ENCODE results near the gene OBSL1. TPM values are rescaled to one million over a fixed set of nuclear protein-coding genes. Genes with fewer than 3 reads are reported as not detected.

Gene OBSL1
- total RNA-seq, 2 donors from 2014 or later: 119 to 185 TPM

DNA sequence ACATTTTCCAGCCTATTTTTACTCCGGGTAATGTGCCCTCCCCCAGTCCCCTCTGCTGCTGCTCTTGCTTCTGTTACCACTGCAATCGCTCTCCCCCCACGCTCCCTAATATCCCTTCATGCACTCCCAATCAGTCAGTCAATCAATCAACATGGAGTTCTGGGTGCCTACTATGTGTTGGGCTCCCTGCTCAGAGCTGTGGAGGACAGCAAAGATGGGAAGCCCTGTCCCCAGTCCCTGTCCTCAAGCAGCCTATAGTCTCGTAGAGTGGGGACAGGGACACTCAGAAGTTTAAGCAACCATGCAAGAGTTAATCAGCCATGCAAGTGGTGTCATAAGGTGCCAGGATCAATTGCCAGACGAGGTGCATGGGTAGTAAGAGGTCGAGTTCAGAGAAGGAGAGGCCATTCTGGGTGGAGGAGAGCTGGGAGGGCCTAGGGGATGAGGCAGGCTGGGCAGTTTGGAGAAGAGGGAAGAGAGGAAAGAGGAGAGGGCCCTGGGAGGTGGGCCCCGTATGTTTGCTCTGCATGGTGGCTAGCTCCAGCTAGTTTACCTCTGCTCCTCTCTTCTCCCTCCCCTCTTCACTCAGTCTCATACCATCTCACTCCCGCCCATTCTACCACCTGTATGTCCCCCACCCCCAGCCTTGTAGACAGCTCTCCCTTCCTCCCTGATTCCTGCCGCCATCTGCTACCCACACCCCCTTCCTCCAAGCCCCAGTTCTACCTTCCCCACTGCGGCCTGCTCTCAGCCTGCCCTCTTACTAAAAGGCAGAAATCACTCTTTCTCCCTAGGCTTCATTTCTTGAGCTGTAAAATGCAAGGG, 53.2 kb downstream of the OBSL1 start:
- 48 to 62% methylated on average over 10 of the region's 10 CpGs for WGBS, 2 donors
- H3K27me3 ChIP-seq: peaks cover 0 to 15% of the 10 kb centered on the region in 2 donors
- no peaks in the 10 kb centered on the region for H3K9me3 ChIP-seq
- intact Hi-C loops (cut with DNase I): no loop called here
- no peak overlapping the region for H3K4me3 ChIP-seq
- no peaks in the 10 kb centered on the region for H3K36me3 ChIP-seq (replicated peaks in 1 of 2; ENCODE audit: insufficient read depth in 1 of 2, low read depth in 2 of 2)
- ATAC-seq (no peak), DNase-seq (no peak)
- peaks cover 14% of the 10 kb centered on the region for H3K4me1 ChIP-seq
- TF ChIP-seq, protein P1, sequence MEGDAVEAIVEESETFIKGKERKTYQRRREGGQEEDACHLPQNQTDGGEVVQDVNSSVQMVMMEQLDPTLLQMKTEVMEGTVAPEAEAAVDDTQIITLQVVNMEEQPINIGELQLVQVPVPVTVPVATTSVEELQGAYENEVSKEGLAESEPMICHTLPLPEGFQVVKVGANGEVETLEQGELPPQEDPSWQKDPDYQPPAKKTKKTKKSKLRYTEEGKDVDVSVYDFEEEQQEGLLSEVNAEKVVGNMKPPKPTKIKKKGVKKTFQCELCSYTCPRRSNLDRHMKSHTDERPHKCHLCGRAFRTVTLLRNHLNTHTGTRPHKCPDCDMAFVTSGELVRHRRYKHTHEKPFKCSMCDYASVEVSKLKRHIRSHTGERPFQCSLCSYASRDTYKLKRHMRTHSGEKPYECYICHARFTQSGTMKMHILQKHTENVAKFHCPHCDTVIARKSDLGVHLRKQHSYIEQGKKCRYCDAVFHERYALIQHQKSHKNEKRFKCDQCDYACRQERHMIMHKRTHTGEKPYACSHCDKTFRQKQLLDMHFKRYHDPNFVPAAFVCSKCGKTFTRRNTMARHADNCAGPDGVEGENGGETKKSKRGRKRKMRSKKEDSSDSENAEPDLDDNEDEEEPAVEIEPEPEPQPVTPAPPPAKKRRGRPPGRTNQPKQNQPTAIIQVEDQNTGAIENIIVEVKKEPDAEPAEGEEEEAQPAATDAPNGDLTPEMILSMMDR (IDR thresholded peaks at IDR 0.05): no peak
- no peak overlapping the region for H3K27ac ChIP-seq

DNA sequence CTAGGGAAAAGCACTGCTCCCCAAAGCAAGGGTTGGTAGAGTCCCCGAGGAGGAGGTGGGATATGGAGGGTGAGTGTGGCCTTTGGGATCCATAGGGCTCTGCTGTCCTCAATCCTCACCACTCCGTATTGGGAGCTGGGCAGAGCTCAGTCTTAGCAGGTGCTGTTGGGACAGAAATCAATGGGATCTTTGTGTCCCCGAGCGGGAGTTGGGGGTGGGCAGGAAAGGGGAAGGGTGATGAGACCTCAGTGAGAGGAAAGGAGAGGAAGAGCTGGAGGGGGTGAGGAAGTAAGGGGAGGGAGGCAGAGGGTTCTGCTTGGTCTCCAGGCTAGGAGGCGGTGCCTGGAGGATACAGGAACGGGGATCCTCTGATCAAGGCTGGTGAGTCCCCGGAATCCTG, 54.5 kb downstream of the OBSL1 start:
- WGBS, 2 donors: 51 to 61% methylated on average over 7 of the region's 7 CpGs
- DNase-seq (no peak), ATAC-seq (no peak)
- H3K9me3 ChIP-seq: no peaks in the 10 kb centered on the region
- H3K36me3 ChIP-seq (replicated peaks in 1 of 2; ENCODE audit: insufficient read depth in 1 of 2, low read depth in 2 of 2): no peaks in the 10 kb centered on the region
- H3K4me1 ChIP-seq: peaks cover 10% of the 10 kb centered on the region
- peaks cover 0 to 6% of the 10 kb centered on the region in 2 donors for H3K27me3 ChIP-seq
- no peak overlapping the region for H3K4me3 ChIP-seq
- H3K27ac ChIP-seq: no peak overlapping the region
- TF ChIP-seq POLR2A (IDR thresholded peaks at IDR 0.05): no peak
- TF ChIP-seq, protein P1 (IDR thresholded peaks at IDR 0.05): no peak
- intact Hi-C loops (cut with DNase I): no loop called here

DNA sequence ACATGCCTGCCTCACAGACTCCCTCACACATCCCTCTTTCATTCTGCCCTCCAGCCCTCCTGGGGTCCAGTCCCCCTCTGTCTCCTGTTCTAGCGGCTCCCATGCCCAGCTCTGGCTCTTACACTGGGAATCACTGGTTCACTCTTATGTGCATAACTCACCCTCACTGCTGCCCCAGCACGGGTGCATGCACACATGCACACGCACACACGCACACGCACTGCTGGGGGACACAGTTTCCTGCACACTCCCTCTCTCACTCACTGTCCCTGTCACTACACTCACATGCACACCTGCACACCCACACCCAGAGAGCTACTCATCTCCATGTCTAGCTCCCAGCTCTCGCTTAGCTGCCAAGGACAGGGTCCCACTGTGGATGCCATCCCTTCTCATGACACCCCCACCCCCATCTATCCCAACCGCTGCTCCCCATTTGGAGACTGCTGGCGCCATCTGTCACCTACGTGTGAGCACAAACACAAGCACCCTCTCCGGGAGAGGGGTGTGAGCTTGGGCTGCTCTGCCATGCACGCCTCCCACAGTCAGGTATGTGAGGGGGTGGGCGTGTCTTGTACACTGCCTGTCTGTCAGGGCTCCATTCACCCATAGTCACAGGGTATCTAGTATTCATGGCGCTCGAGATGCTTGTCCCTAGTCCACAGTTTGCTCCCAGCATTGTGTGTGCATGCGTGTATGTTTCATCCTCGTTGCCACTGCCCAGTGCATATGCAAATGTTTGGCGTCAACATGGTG, 55.3 kb downstream of the OBSL1 start:
- intact Hi-C loops (cut with DNase I): no loop called here
- Histone ChIP-seq H3K9me3 (no peaks in the 10 kb centered on the region), H3K4me3 (no peak overlapping the region), H3K36me3 (replicated peaks in 1 of 2; ENCODE audit: insufficient read depth in 1 of 2, low read depth in 2 of 2) (no peaks in the 10 kb centered on the region), H3K27me3 (peaks cover 0 to 8% of the 10 kb centered on the region in 2 donors), H3K4me1 (peaks cover 10% of the 10 kb centered on the region), H3K27ac (no peak overlapping the region)
- ATAC-seq (no peak), DNase-seq (no peak)
- WGBS, 2 donors: 48 to 67% methylated on average over 17 of the region's 17 CpGs
- TF ChIP-seq, protein P1 (IDR thresholded peaks at IDR 0.05): no peak
- TF ChIP-seq POLR2A (IDR thresholded peaks at IDR 0.05): no peak

DNA sequence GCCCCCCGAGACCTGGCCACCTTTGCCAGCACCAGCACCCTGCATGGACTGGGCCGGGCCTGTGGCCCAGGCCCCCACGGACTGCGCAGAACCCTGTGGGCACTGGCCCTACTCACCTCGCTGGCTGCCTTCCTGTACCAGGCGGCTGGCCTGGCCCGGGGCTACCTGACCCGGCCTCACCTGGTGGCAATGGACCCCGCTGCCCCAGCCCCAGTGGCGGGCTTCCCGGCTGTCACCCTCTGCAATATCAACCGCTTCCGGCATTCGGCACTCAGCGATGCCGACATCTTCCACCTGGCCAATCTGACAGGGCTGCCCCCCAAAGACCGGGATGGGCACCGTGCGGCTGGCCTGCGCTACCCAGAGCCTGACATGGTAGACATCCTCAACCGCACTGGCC, 56.5 kb downstream of the OBSL1 start:
- Histone ChIP-seq H3K36me3 (replicated peaks in 1 of 2; ENCODE audit: insufficient read depth in 1 of 2, low read depth in 2 of 2) (no peaks in the 10 kb centered on the region), H3K4me3 (no peak overlapping the region), H3K9me3 (no peaks in the 10 kb centered on the region), H3K27ac (no peak overlapping the region), H3K4me1 (peaks cover 16% of the 10 kb centered on the region), H3K27me3 (peaks cover 0 to 16% of the 10 kb centered on the region in 2 donors)
- WGBS, 2 donors: 91 to 100% methylated on average over 2 to 19 of the region's 21 CpGs
- DNase-seq (no peak), ATAC-seq (no peak)
- TF ChIP-seq, protein P1 (IDR thresholded peaks at IDR 0.05): no peak
- no peak for TF ChIP-seq POLR2A (IDR thresholded peaks at IDR 0.05)
- intact Hi-C loops (cut with DNase I): no loop called here
